ENCODE measurements around the gene PIAS4. TPM values are rescaled to one million over a fixed set of nuclear protein-coding genes. Genes with fewer than 3 reads are reported as not detected.
A peak's percentile ranks its signal among the peaks of the same experiment; 100 is the strongest.

The PIAS4 gene
- total RNA-seq, 1 donor from 2014 or later, result 28.8 TPM

GRCh38 chr19:4069331-4069959 is 61.9 kb downstream of the PIAS4 start:
- DNase-seq (ENCODE audit: extremely low spot score, unreplicated experiment), result no peak
- Mint-ChIP-seq H3K27me3 (ENCODE audit: unreplicated experiment) (no peaks in the 10 kb centered on the region), H3K9me3 (ENCODE audit: unreplicated experiment) (no peaks in the 10 kb centered on the region), H3K4me1 (ENCODE audit: unreplicated experiment) (peaks cover 6% of the 10 kb centered on the region), H3K4me3 (ENCODE audit: unreplicated experiment) (no peak overlapping the region), H3K27ac (ENCODE audit: unreplicated experiment) (no peak overlapping the region), H3K36me3 (ENCODE audit: unreplicated experiment) (no peaks in the 10 kb centered on the region)
- TF ChIP-seq CTCF (IDR thresholded peaks at IDR 0.05), result no peak

GRCh38 chr19:4071610-4072009 is 64.1 kb downstream of the PIAS4 start:
- H3K4me3 Mint-ChIP-seq (ENCODE audit: unreplicated experiment), result no peak overlapping the region
- no peaks in the 10 kb centered on the region for H3K36me3 Mint-ChIP-seq (ENCODE audit: unreplicated experiment)
- no peaks in the 10 kb centered on the region for H3K9me3 Mint-ChIP-seq (ENCODE audit: unreplicated experiment)
- peaks cover 6% of the 10 kb centered on the region for H3K4me1 Mint-ChIP-seq (ENCODE audit: unreplicated experiment)
- no peak for DNase-seq (ENCODE audit: extremely low spot score, unreplicated experiment)
- H3K27me3 Mint-ChIP-seq (ENCODE audit: unreplicated experiment), result no peaks in the 10 kb centered on the region
- H3K27ac Mint-ChIP-seq (ENCODE audit: unreplicated experiment), result no peak overlapping the region
- no peak for TF ChIP-seq CTCF (IDR thresholded peaks at IDR 0.05)

GRCh38 chr19:4075373-4075772 is 67.8 kb downstream of the PIAS4 start:
- no peaks in the 10 kb centered on the region for H3K27me3 Mint-ChIP-seq (ENCODE audit: unreplicated experiment)
- no peaks in the 10 kb centered on the region for H3K36me3 Mint-ChIP-seq (ENCODE audit: unreplicated experiment)
- no peak for DNase-seq (ENCODE audit: extremely low spot score, unreplicated experiment)
- H3K4me1 Mint-ChIP-seq (ENCODE audit: unreplicated experiment), result peaks cover 2% of the 10 kb centered on the region
- no peaks in the 10 kb centered on the region for H3K9me3 Mint-ChIP-seq (ENCODE audit: unreplicated experiment)
- TF ChIP-seq CTCF (IDR thresholded peaks at IDR 0.05), result no peak
- H3K4me3 Mint-ChIP-seq (ENCODE audit: unreplicated experiment), result no peak overlapping the region
- no peak overlapping the region for H3K27ac Mint-ChIP-seq (ENCODE audit: unreplicated experiment)

- Mint-ChIP-seq H3K9me3 (ENCODE audit: unreplicated experiment) (no peaks in the 10 kb centered on the region), H3K27ac (ENCODE audit: unreplicated experiment) (no peak overlapping the region), H3K27me3 (ENCODE audit: unreplicated experiment) (no peaks in the 10 kb centered on the region), H3K4me1 (ENCODE audit: unreplicated experiment) (peaks cover 2% of the 10 kb centered on the region), H3K36me3 (ENCODE audit: unreplicated experiment) (no peaks in the 10 kb centered on the region), H3K4me3 (ENCODE audit: unreplicated experiment) (no peak overlapping the region)
- TF ChIP-seq CTCF (IDR thresholded peaks at IDR 0.05), result no peak
- no peak for DNase-seq (ENCODE audit: extremely low spot score, unreplicated experiment)
Observed at GRCh38 chr19:4077007-4077374, 69.5 kb downstream of the PIAS4 start.

- H3K27ac Mint-ChIP-seq (ENCODE audit: unreplicated experiment), result peak overlapping the region; percentile 65
Observed at GRCh38 chr19:4077800-4078684, 70.5 kb downstream of the PIAS4 start.

More at GRCh38 chr19:4077800-4078684, 70.5 kb downstream of the PIAS4 start:
- Mint-ChIP-seq H3K4me3 (ENCODE audit: unreplicated experiment) (peak overlapping the region; percentile 71), H3K9me3 (ENCODE audit: unreplicated experiment) (no peaks in the 10 kb centered on the region), H3K36me3 (ENCODE audit: unreplicated experiment) (no peaks in the 10 kb centered on the region), H3K4me1 (ENCODE audit: unreplicated experiment) (peaks cover 2% of the 10 kb centered on the region), H3K27me3 (ENCODE audit: unreplicated experiment) (no peaks in the 10 kb centered on the region)
- DNase-seq (ENCODE audit: extremely low spot score, unreplicated experiment), result peak; percentile 81
- TF ChIP-seq CTCF (IDR thresholded peaks at IDR 0.05), result no peak

Data from osteocyte (in vitro differentiated cells).